T47D (cell line): ENCODE measurements around the gene TMUB1.

Experiments used
- DNase-seq, 2 experiments: peaks; one replicate each; pipeline versions ENCODE4 v3.0.0 to v3.0.0-alpha.2; 2011 to 2012; ENCODE audit warnings: low read depth in 1 of 2, low spot score in 1 of 2
- JUND ChIP-seq: IDR thresholded peaks from 2 replicates; pipeline ENCODE4 v1.6.1; 2012; ENCODE audit warnings: low read depth
- in situ Hi-C: cut with HindIII; loops from 2 replicates; pipeline ENCODE4 v1.10.0; 2016; ENCODE audit warnings: low sequenced_read_pairs, low pct_unique_long_range_greater_than_20kb

TMUB1 gene

GRCh38 chr7:151083071-151083823, at the start of gene TMUB1:
Gene TMUB1, minus strand, starts transcription at chr7:151083493. Its CDS starts 930 bp downstream, at chr7:151082563.
- in situ Hi-C loops, result no loop called here
- no peak for TF ChIP-seq JUND
- peak in 1 of 2 experiments; percentile 69 for DNase-seq

GRCh38 chr7:151132461-151133205, 49.3 kb upstream of the TMUB1 start:
- in situ Hi-C loops, result no loop called here
- no peak for DNase-seq
- TF ChIP-seq JUND, result no peak

GRCh38 chr7:151131592-151132293, 48.5 kb upstream of the TMUB1 start:
- in situ Hi-C loops, result no loop called here
- TF ChIP-seq JUND, result no peak
- no peak for DNase-seq

- no peak for DNase-seq
- in situ Hi-C loops, result no loop called here
- no peak for TF ChIP-seq JUND
Observed at GRCh38 chr7:151131224-151131591, 47.9 kb upstream of the TMUB1 start.

- no peak for TF ChIP-seq JUND
- in situ Hi-C loops, result no loop called here
- DNase-seq, result no peak
Observed at GRCh38 chr7:151130741-151131157, 47.5 kb upstream of the TMUB1 start.

- TF ChIP-seq JUND, result no peak
- in situ Hi-C loops, result no loop called here
- DNase-seq, result no peak
Observed at GRCh38 chr7:151129960-151130591, 46.8 kb upstream of the TMUB1 start.

GRCh38 chr7:151129117-151129959, 46.0 kb upstream of the TMUB1 start:
- in situ Hi-C loops, result no loop called here
- DNase-seq, result no peak
- no peak for TF ChIP-seq JUND

GRCh38 chr7:151128716-151129115, 45.4 kb upstream of the TMUB1 start:
- TF ChIP-seq JUND, result no peak
- in situ Hi-C loops, result no loop called here
- no peak for DNase-seq

GRCh38 chr7:151128144-151128543, 44.9 kb upstream of the TMUB1 start:
- no peak for TF ChIP-seq JUND
- DNase-seq, result no peak
- in situ Hi-C loops, result no loop called here

- no peak for DNase-seq
- TF ChIP-seq JUND, result no peak
- in situ Hi-C loops, result no loop called here
Observed at GRCh38 chr7:151126491-151127137, 43.3 kb upstream of the TMUB1 start.

- no peak for TF ChIP-seq JUND
- in situ Hi-C loops, result no loop called here
- no peak for DNase-seq
Observed at GRCh38 chr7:151125846-151126481, 42.7 kb upstream of the TMUB1 start.
